Gastrocnemius medialis (tissue), 4 donors: ENCODE results near the gene ACE2.

Experiments used
- CTCF ChIP-seq, 5 experiments: fragments of 450-650 bp in 3 of 5; fragments of 200-600 bp in 2 of 5; sonication (generic) in 2 of 5; IDR thresholded peaks in 4 of 5; conservative IDR thresholded peaks in 1 of 5; 1 replicate in 4 of 5; 2 replicates in 1 of 5; pipeline ENCODE4 v1.5.1; 2016 to 2019; ENCODE audit warnings: antibody characterized with exemption in 5 of 5, mild to moderate bottlenecking in 3 of 5, moderate library complexity in 3 of 5
- POLR2A ChIP-seq, 2 donors: fragments of 450-650 bp; IDR thresholded peaks; one replicate each; pipeline ENCODE4 v1.6.1; 2017; ENCODE audit warnings: antibody characterized with exemption in 2 of 2, mild to moderate bottlenecking in 2 of 2, moderate library complexity in 2 of 2

- TF ChIP-seq POLR2A (IDR thresholded peaks at IDR 0.05): no peak
- no peak for TF ChIP-seq CTCF (IDR thresholded peaks at IDR 0.05 in 4 of 5, conservative IDR thresholded peaks at IDR 0.05 in 1 of 5)
Observed at GRCh38 chrX:15576019-15576418, 24.7 kb downstream of the ACE2 start.
